HFFc6 (cell line): ENCODE data around the gene DMBT1. TPM values are rescaled to one million over a fixed set of nuclear protein-coding genes. Genes with fewer than 3 reads are reported as not detected.

ENCODE experiments used
- DNase-seq: peaks from one replicate; pipeline ENCODE4 v3.0.0-alpha.2; 2018
- H3K27ac Mint-ChIP-seq: 2 replicates; pipeline ENCODE4 v1.8.0; 2020; ENCODE audit warnings: mild to moderate bottlenecking, mixed read lengths
- H3K27me3 Mint-ChIP-seq: 2 replicates; pipeline ENCODE4 v1.8.0; 2021; ENCODE audit warnings: mild to moderate bottlenecking, moderate library complexity, mixed read lengths; ENCODE audit not compliant: insufficient read depth
- H3K36me3 Mint-ChIP-seq: 2 replicates; pipeline ENCODE4 v1.8.0; 2021; ENCODE audit warnings: low read depth, mixed read lengths
- H3K4me1 Mint-ChIP-seq: 2 replicates; pipeline ENCODE4 v1.8.0; 2020; ENCODE audit warnings: low read depth, mixed read lengths
- H3K4me3 Mint-ChIP-seq: 2 replicates; pipeline ENCODE4 v1.8.0; 2020; ENCODE audit warnings: mild to moderate bottlenecking, moderate library complexity, mixed read lengths
- H3K9me3 Mint-ChIP-seq: 2 replicates; pipeline ENCODE4 v1.8.0; 2020; ENCODE audit warnings: mild to moderate bottlenecking, mixed read lengths
- CTCF ChIP-seq: fragments of 200-600 bp; sonication (generic); IDR thresholded peaks from 2 replicates; pipeline ENCODE4 v1.5.0; 2021; ENCODE audit warnings: antibody characterized with exemption, mild to moderate bottlenecking
- total RNA-seq, 6 experiments: library from RNA; stranded (reverse); fragmentation: NEBNext Ultra II Directional; extraction: Animal tissue kit (Norgen Biotek cat#: 25700); gene quantifications; 2 replicates in 1 of 6; 3 replicates in 5 of 6; pipeline ENCODE4 v1.2.3, GENCODE V29; 2021

The DMBT1 gene
- total RNA-seq, 6 experiments from 2014 or later: 0.05 to 0.17 (median 0.07) TPM; not detected in 1

- H3K27ac Mint-ChIP-seq: no peak overlapping the region
- peaks cover 30% of the 10 kb centered on the region for H3K27me3 Mint-ChIP-seq
- no peak overlapping the region for H3K4me3 Mint-ChIP-seq
- no peak for TF ChIP-seq CTCF
- no peaks in the 10 kb centered on the region for H3K9me3 Mint-ChIP-seq
- no peaks in the 10 kb centered on the region for H3K36me3 Mint-ChIP-seq
- no peak for DNase-seq
- H3K4me1 Mint-ChIP-seq: no peaks in the 10 kb centered on the region
These were observed 7.2 kb upstream of the DMBT1 start for GRCh38 chr10:122553341-122553740.

- Mint-ChIP-seq H3K27me3 (peaks cover 38% of the 10 kb centered on the region), H3K4me1 (no peaks in the 10 kb centered on the region), H3K9me3 (no peaks in the 10 kb centered on the region), H3K4me3 (no peak overlapping the region), H3K27ac (no peak overlapping the region), H3K36me3 (no peaks in the 10 kb centered on the region)
- no peak for DNase-seq
- no peak for TF ChIP-seq CTCF
These were observed 6.2 kb upstream of the DMBT1 start for GRCh38 chr10:122554131-122555036.

GRCh38 chr10:122555442-122555841 lies 5.1 kb upstream of the DMBT1 start:
- H3K27me3 Mint-ChIP-seq: peaks cover 46% of the 10 kb centered on the region
- H3K36me3 Mint-ChIP-seq: no peaks in the 10 kb centered on the region
- H3K4me1 Mint-ChIP-seq: no peaks in the 10 kb centered on the region
- H3K27ac Mint-ChIP-seq: no peak overlapping the region
- no peaks in the 10 kb centered on the region for H3K9me3 Mint-ChIP-seq
- no peak for DNase-seq
- no peak for TF ChIP-seq CTCF
- no peak overlapping the region for H3K4me3 Mint-ChIP-seq

GRCh38 chr10:122557516-122557915 lies 3.0 kb upstream of the DMBT1 start:
- peaks cover 9% of the 10 kb centered on the region; the same call in 1 of the 2 replicates for H3K4me1 Mint-ChIP-seq
- no peaks in the 10 kb centered on the region for H3K9me3 Mint-ChIP-seq
- no peak for DNase-seq
- H3K27me3 Mint-ChIP-seq: peaks cover 43% of the 10 kb centered on the region
- H3K4me3 Mint-ChIP-seq: no peak overlapping the region
- no peaks in the 10 kb centered on the region for H3K36me3 Mint-ChIP-seq
- no peak for TF ChIP-seq CTCF
- no peak overlapping the region for H3K27ac Mint-ChIP-seq

- H3K4me3 Mint-ChIP-seq: no peak overlapping the region
- no peaks in the 10 kb centered on the region for H3K9me3 Mint-ChIP-seq
- H3K27ac Mint-ChIP-seq: no peak overlapping the region
- H3K36me3 Mint-ChIP-seq: no peaks in the 10 kb centered on the region
- peaks cover 45% of the 10 kb centered on the region for H3K27me3 Mint-ChIP-seq
- H3K4me1 Mint-ChIP-seq: peaks cover 9% of the 10 kb centered on the region; the same call in 1 of the 2 replicates
- DNase-seq: no peak
- TF ChIP-seq CTCF: no peak
These were observed 2.1 kb upstream of the DMBT1 start for GRCh38 chr10:122558452-122558851.
